ENCODE data around the gene ASNSD1. TPM values are rescaled to one million over a fixed set of nuclear protein-coding genes. Genes with fewer than 3 reads are reported as not detected.

The ASNSD1 gene
- total RNA-seq, 1 experiment from 2014 or later = 48.5 TPM

DNA sequence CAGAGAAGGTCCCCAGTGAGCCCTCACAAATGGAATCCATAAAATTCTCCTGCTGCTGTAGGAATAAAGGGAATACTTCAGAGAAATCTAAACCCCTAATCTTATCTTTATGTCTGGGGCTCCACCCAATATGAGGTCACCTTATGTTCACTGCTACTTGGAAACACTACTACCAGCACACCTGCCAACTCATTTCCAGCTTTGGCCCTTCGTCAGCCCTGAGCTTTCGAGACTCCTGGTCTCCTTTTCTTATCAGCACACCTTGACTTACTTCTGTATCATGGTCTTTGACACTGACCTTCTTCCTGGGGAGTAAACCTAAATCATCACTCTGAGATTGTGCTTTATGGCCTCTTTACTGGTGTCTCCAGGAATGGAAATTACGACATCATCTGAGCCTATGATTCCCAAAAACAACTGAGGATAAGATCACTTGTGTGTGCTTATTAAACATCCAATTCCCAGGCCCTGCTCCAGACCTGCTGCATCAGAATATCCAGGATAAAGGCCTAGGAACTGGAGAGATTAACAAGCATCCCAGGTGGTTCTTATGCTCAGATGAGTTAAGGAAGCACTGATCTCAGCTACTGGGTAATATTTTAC lies 22.2 kb upstream of the ASNSD1 start:
- Histone ChIP-seq H3K23me2 (ENCODE audit: insufficient read length, low read depth, low read length, poor library complexity, severe bottlenecking) (no peaks in the 10 kb centered on the region), H3T11ph (ENCODE audit: low read length) (no peak overlapping the region), H3K14ac (ENCODE audit: insufficient read depth, low read length) (no peak overlapping the region), H3K79me1 (ENCODE audit: insufficient read depth, low read depth, low read length, poor library complexity, severe bottlenecking) (no peaks in the 10 kb centered on the region), H4K5ac (ENCODE audit: insufficient read length, low read depth, low read length) (no peak overlapping the region), H4K91ac (ENCODE audit: insufficient read length, low read depth, low read length) (no peak overlapping the region), H2AFZ (ENCODE audit: low read length) (no peak overlapping the region), H3K56ac (ENCODE audit: insufficient read length, low read depth, low read length) (no peak overlapping the region), H2BK15ac (ENCODE audit: low read depth, low read length) (no peak overlapping the region), H2BK20ac (ENCODE audit: low read depth, low read length, poor library complexity, severe bottlenecking) (no peak overlapping the region), H3K9me3 (ENCODE audit: control insufficient read depth, low read depth, low read length) (no peaks in the 10 kb centered on the region), H3K27ac (ENCODE audit: insufficient read length, low read depth, low read length) (no peak overlapping the region), H2AK5ac (ENCODE audit: insufficient read length, low read length) (no peak overlapping the region), H3K4me2 (ENCODE audit: insufficient read depth, insufficient read length, low read length) (no peak overlapping the region), H3K27me3 (ENCODE audit: insufficient read depth, low read length) (no peaks in the 10 kb centered on the region), H3K79me2 (ENCODE audit: insufficient read depth, low read length) (no peaks in the 10 kb centered on the region), H3K4ac (ENCODE audit: low read depth, low read length) (no peak overlapping the region), H2BK5ac (ENCODE audit: insufficient read length, low read length) (no peak overlapping the region), H4K8ac (replicated peaks; ENCODE audit: insufficient read length, low read depth, low read length) (no peak overlapping the region), H2BK12ac (ENCODE audit: insufficient read length, low read depth, low read length) (no peak overlapping the region), H3K9ac (ENCODE audit: extremely low read depth, insufficient read length, low read length) (no peak overlapping the region), H2BK120ac (ENCODE audit: low read depth, low read length, poor library complexity, severe bottlenecking) (no peak overlapping the region), H3K23ac (ENCODE audit: insufficient read length, low read depth, low read length) (no peak overlapping the region), H3K18ac (ENCODE audit: insufficient read length, low read depth, low read length) (no peak overlapping the region), H4K20me1 (ENCODE audit: control insufficient read depth, insufficient read depth, insufficient read length) (no peaks in the 10 kb centered on the region), H3K4me1 (ENCODE audit: insufficient read depth, low read length) (peaks cover 4% of the 10 kb centered on the region; the same call in 1 of the 2 replicates)
- Mint-ChIP-seq H3K9me3 (no peaks in the 10 kb centered on the region), H3K27ac (no peak overlapping the region), H3K27me3 (ENCODE audit: low read depth) (no peaks in the 10 kb centered on the region), H3K4me3 (no peak overlapping the region), H3K4me1 (peaks cover 10% of the 10 kb centered on the region in 2 experiments), H3K36me3 (ENCODE audit: insufficient read depth in 1 of 3, low read depth in 3 of 3) (no peaks in the 10 kb centered on the region)
- TF ChIP-seq, protein P1, sequence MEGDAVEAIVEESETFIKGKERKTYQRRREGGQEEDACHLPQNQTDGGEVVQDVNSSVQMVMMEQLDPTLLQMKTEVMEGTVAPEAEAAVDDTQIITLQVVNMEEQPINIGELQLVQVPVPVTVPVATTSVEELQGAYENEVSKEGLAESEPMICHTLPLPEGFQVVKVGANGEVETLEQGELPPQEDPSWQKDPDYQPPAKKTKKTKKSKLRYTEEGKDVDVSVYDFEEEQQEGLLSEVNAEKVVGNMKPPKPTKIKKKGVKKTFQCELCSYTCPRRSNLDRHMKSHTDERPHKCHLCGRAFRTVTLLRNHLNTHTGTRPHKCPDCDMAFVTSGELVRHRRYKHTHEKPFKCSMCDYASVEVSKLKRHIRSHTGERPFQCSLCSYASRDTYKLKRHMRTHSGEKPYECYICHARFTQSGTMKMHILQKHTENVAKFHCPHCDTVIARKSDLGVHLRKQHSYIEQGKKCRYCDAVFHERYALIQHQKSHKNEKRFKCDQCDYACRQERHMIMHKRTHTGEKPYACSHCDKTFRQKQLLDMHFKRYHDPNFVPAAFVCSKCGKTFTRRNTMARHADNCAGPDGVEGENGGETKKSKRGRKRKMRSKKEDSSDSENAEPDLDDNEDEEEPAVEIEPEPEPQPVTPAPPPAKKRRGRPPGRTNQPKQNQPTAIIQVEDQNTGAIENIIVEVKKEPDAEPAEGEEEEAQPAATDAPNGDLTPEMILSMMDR (conservative IDR thresholded peaks at IDR 0.05) = no peak
- WGBS (ENCODE audit: extremely low coverage, insufficient read length, low lambda C conversion rate) = no CpG with 5 or more reads among the region's 3 CpGs
- no peak for DNase-seq

Data from H9 (cell line).